ENCODE data around the gene GGACT. TPM values are rescaled to one million over a fixed set of nuclear protein-coding genes. Genes with fewer than 3 reads are reported as not detected.

GGACT gene
- total RNA-seq, 1 donor from 2014 or later: 1.3 TPM

DNA sequence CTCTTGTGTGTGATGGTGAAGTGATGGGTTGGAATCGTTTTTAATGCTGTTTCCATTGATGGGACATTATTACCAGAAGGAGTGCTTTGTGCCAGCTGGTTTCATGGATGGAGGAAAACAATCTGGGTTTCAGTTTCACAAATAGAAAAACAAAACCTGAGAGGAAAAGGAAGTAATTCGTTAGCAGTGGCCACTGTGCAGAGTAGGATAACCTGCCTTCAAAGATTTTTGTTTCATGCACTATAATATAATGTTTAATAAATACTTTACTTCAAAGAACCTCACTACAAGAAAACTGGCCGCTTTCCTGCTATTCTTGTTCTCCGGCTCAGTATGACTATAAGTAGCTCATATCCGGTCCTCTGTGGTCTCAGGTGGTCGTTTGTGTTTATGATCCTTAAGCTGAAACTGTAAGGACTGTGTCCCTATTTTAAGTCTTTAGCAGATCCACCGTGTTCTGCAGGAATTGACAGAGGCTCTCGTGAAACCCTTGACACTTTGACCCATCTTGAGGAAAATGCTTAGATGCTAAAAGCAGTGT, 104.7 kb downstream of the GGACT start:
- no peak overlapping the region for H3K4me3 Mint-ChIP-seq

DNA sequence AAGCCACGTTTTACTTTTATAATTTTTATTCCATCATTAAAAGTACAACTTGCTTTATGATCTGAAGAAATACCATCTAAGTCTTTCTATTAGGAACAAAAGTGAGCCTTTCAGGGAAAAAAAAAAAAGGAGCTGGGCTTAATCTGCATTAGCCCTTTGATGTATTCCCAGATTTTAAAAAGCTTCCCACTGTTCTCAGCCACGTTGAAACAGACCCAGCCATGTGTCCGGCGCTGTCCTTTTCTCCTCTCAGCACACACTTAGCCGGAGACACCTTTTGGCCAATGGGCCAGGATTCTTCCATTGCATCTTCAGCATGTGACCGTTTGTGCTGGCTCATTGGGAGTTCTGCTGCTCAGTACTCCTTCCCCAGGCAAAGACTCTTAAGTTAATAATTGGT, 105.5 kb downstream of the GGACT start:
- H3K36me3 Mint-ChIP-seq: peaks cover 5% of the 10 kb centered on the region
- no peaks in the 10 kb centered on the region for H3K9me3 Mint-ChIP-seq
- TF ChIP-seq EZH2 (IDR thresholded peaks at IDR 0.05): no peak
- TF ChIP-seq EZH2phosphoT487 (IDR thresholded peaks at IDR 0.05): peak; percentile 51
- Histone ChIP-seq H3K79me2 (ENCODE audit: low read depth) (no peaks in the 10 kb centered on the region), H3K9ac (no peak overlapping the region), H3F3A (ENCODE audit: low read depth) (peaks cover 9% of the 10 kb centered on the region), H3K36me3 (no peaks in the 10 kb centered on the region), H3K9me3 (ENCODE audit: low read depth) (no peaks in the 10 kb centered on the region), H3K27ac (no peak overlapping the region), H3K27me3 (no peaks in the 10 kb centered on the region), H3K4me3 (no peak overlapping the region), H2AFZ (replicated peaks) (no peak overlapping the region), H4K20me1 (ENCODE audit: low read depth) (no peaks in the 10 kb centered on the region), H3K4me1 (peaks cover 24% of the 10 kb centered on the region), H3K4me2 (no peak overlapping the region)
- peak overlapping the region; percentile 34 for H3K27ac Mint-ChIP-seq
- peaks cover 3% of the 10 kb centered on the region for H3K27me3 Mint-ChIP-seq (ENCODE audit: insufficient read depth, low read depth)
- DNase-seq (ENCODE audit: low spot score): peak; percentile 37
- no peak overlapping the region for H3K4me3 Mint-ChIP-seq
- H3K4me1 Mint-ChIP-seq: peaks cover 37% of the 10 kb centered on the region

More for the DNA sequence above, 104.7 kb downstream of the GGACT start:
- no peaks in the 10 kb centered on the region for H3K27me3 Mint-ChIP-seq (ENCODE audit: insufficient read depth, low read depth)
- peaks cover 7% of the 10 kb centered on the region for H3K36me3 Mint-ChIP-seq
- no peaks in the 10 kb centered on the region for H3K27me3 ChIP-seq
- H3K4me3 ChIP-seq: no peak overlapping the region
- H3K9me3 ChIP-seq (ENCODE audit: low read depth): no peaks in the 10 kb centered on the region
- no peak overlapping the region for H3K9ac ChIP-seq
- no peak for DNase-seq (ENCODE audit: low spot score)
- no peaks in the 10 kb centered on the region for H4K20me1 ChIP-seq (ENCODE audit: low read depth)
- H3K4me1 Mint-ChIP-seq: peaks cover 37% of the 10 kb centered on the region
- TF ChIP-seq CTCF (IDR thresholded peaks at IDR 0.05) (no peak), EZH2 (IDR thresholded peaks at IDR 0.05) (no peak), EZH2phosphoT487 (IDR thresholded peaks at IDR 0.05) (no peak)
- no peak overlapping the region for H2AFZ ChIP-seq (replicated peaks)
- no peak overlapping the region for H3K27ac Mint-ChIP-seq
- H3K4me1 ChIP-seq: peaks cover 24% of the 10 kb centered on the region
- no peaks in the 10 kb centered on the region for H3K36me3 ChIP-seq
- H3K79me2 ChIP-seq (ENCODE audit: low read depth): no peaks in the 10 kb centered on the region
- peaks cover 9% of the 10 kb centered on the region for H3F3A ChIP-seq (ENCODE audit: low read depth)
- no peak overlapping the region for H3K27ac ChIP-seq
- H3K9me3 Mint-ChIP-seq: no peaks in the 10 kb centered on the region
- no peak overlapping the region for H3K4me2 ChIP-seq

DNA sequence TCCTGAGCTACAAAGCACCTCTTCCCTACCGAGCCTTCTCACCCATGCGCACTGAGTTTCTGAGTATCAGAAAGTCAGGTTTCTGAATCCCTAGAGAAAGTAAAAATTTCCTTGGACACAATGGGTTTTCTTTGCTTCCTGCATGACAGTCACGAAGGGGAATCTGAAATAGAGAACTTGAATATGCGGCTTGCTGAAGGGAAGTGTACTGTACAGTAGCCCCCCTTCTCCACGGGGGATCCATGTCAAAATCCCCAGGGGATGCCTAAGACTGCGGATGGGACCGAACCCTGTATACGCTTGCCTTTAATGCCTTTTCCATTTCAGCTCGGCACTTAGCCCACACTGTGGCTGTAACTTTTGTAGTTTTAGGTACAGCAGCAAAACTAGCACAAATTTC, 107.9 kb downstream of the GGACT start:
- Mint-ChIP-seq H3K36me3 (peaks cover 5% of the 10 kb centered on the region), H3K4me1 (peaks cover 44% of the 10 kb centered on the region), H3K27ac (peak overlapping the region; percentile 50), H3K27me3 (ENCODE audit: insufficient read depth, low read depth) (peaks cover 3% of the 10 kb centered on the region), H3K9me3 (no peaks in the 10 kb centered on the region), H3K4me3 (no peak overlapping the region)
- no peaks in the 10 kb centered on the region for H3K27me3 ChIP-seq
- peaks cover 13% of the 10 kb centered on the region for H3F3A ChIP-seq (ENCODE audit: low read depth)
- H2AFZ ChIP-seq (replicated peaks): no peak overlapping the region
- no peak for TF ChIP-seq CTCF (IDR thresholded peaks at IDR 0.05)
- no peak for TF ChIP-seq EZH2 (IDR thresholded peaks at IDR 0.05)
- TF ChIP-seq EZH2phosphoT487 (IDR thresholded peaks at IDR 0.05): no peak
- no peaks in the 10 kb centered on the region for H3K79me2 ChIP-seq (ENCODE audit: low read depth)
- H3K36me3 ChIP-seq: no peaks in the 10 kb centered on the region
- H3K9ac ChIP-seq: no peak overlapping the region
- no peak overlapping the region for H3K4me2 ChIP-seq
- no peaks in the 10 kb centered on the region for H4K20me1 ChIP-seq (ENCODE audit: low read depth)
- no peak overlapping the region for H3K4me3 ChIP-seq
- no peak for DNase-seq (ENCODE audit: low spot score)
- peaks cover 24% of the 10 kb centered on the region for H3K4me1 ChIP-seq
- H3K27ac ChIP-seq: no peak overlapping the region
- no peaks in the 10 kb centered on the region for H3K9me3 ChIP-seq (ENCODE audit: low read depth)

Other genes starting within 250 kb of the GGACT start
- gene TMTC4, start 86.0 kb upstream of the GGACT start, total RNA-seq (ENCODE audit: low replicate concordance): 59.4 and 74.3 TPM in 2 replicates

Data from neural progenitor cell (in vitro differentiated cells).